ENCODE results near the gene ATP4A. TPM values are rescaled to one million over a fixed set of nuclear protein-coding genes. Genes with fewer than 3 reads are reported as not detected.

The ATP4A gene
- total and polyA plus RNA-seq, 8 donors = 9.8 to 890 (median 301) TPM

GRCh38 chr19:35578707-35579106 is 15.2 kb upstream of the ATP4A start:
- TF ChIP-seq EP300 (IDR thresholded peaks at IDR 0.05) (no peak), CTCF (IDR thresholded peaks at IDR 0.05) (no peak), POLR2A (IDR thresholded peaks at IDR 0.05) (no peak), POLR2AphosphoS5 (IDR thresholded peaks at IDR 0.05) (no peak)
- H3K36me3 ChIP-seq = no peaks in the 10 kb centered on the region
- H3K27ac ChIP-seq = no peak overlapping the region
- no peaks in the 10 kb centered on the region for H3K4me1 ChIP-seq
- H3K27me3 ChIP-seq = peaks cover 0 to 22% (median 3%) of the 10 kb centered on the region in 3 donors
- 63 to 70% (median 66%) methylated on average over 7 of the region's 7 CpGs for WGBS, 5 donors
- H3K9me3 ChIP-seq = peaks cover 6 to 31% (median 25%) of the 10 kb centered on the region in 4 donors
- no peak overlapping the region for H3K4me3 ChIP-seq
- no peak for DNase-seq
- intact Hi-C loops (cut with DNase I; ENCODE audit: low total_unique reads) = no loop called here

- Histone ChIP-seq H3K4me1 (no peaks in the 10 kb centered on the region), H3K27me3 (peaks cover 0 to 16% (median 0%) of the 10 kb centered on the region in 3 donors), H3K4me3 (no peak overlapping the region), H3K9me3 (peaks cover 6 to 31% (median 25%) of the 10 kb centered on the region in 4 donors), H3K27ac (no peak overlapping the region), H3K36me3 (no peaks in the 10 kb centered on the region)
- WGBS, 5 donors = 76 to 93% (median 81%) methylated on average over 1 of the region's 1 CpG
- DNase-seq = no peak
- no peak for TF ChIP-seq CTCF (IDR thresholded peaks at IDR 0.05)
- no peak for TF ChIP-seq EP300 (IDR thresholded peaks at IDR 0.05)
- no peak for TF ChIP-seq POLR2AphosphoS5 (IDR thresholded peaks at IDR 0.05)
- TF ChIP-seq POLR2A (IDR thresholded peaks at IDR 0.05) = no peak
- intact Hi-C loops (cut with DNase I; ENCODE audit: low total_unique reads) = no loop called here
These were observed 14.5 kb upstream of the ATP4A start for GRCh38 chr19:35577918-35578317.

- no peaks in the 10 kb centered on the region for H3K36me3 ChIP-seq
- H3K27me3 ChIP-seq = peaks cover 0 to 22% (median 0%) of the 10 kb centered on the region in 3 donors
- peaks cover 6 to 21% (median 13%) of the 10 kb centered on the region in 4 donors for H3K9me3 ChIP-seq
- WGBS, 5 donors = 78 to 92% (median 88%) methylated on average over 1 of the region's 1 CpG
- no peak for TF ChIP-seq EP300 (IDR thresholded peaks at IDR 0.05)
- TF ChIP-seq CTCF (IDR thresholded peaks at IDR 0.05) = no peak
- TF ChIP-seq POLR2A (IDR thresholded peaks at IDR 0.05) = no peak
- no peak for TF ChIP-seq POLR2AphosphoS5 (IDR thresholded peaks at IDR 0.05)
- no peak for DNase-seq
- H3K4me3 ChIP-seq = no peak overlapping the region
- intact Hi-C loops (cut with DNase I; ENCODE audit: low total_unique reads) = no loop called here
- H3K27ac ChIP-seq = no peak overlapping the region
- no peaks in the 10 kb centered on the region for H3K4me1 ChIP-seq
These were observed 8.0 kb upstream of the ATP4A start for GRCh38 chr19:35571406-35571965.

GRCh38 chr19:35569281-35569781 is 5.9 kb upstream of the ATP4A start:
- DNase-seq = peak in 1 of 2 donors; percentile 57
- Histone ChIP-seq H3K4me3 (no peak overlapping the region), H3K4me1 (no peaks in the 10 kb centered on the region), H3K27ac (peak overlapping the region in 1 of 5 donors; percentile 17), H3K9me3 (peaks cover 0 to 5% (median 0%) of the 10 kb centered on the region in 4 donors), H3K36me3 (no peaks in the 10 kb centered on the region), H3K27me3 (peaks cover 0 to 33% (median 5%) of the 10 kb centered on the region in 3 donors)
- intact Hi-C loops (cut with DNase I; ENCODE audit: low total_unique reads) = no loop called here
- no peak for TF ChIP-seq CTCF (IDR thresholded peaks at IDR 0.05)
- no peak for TF ChIP-seq EP300 (IDR thresholded peaks at IDR 0.05)
- peak in 2 of 3 donors; percentile 10 to 11 for TF ChIP-seq POLR2AphosphoS5 (IDR thresholded peaks at IDR 0.05)
- TF ChIP-seq POLR2A (IDR thresholded peaks at IDR 0.05) = no peak
- WGBS, 5 donors = 26 to 44% (median 33%) methylated on average over 5 of the region's 5 CpGs

All from stomach (tissue), 9 donors.